GM12878 (cell line): ENCODE data around the gene BBS9. TPM values are rescaled to one million over a fixed set of nuclear protein-coding genes. Genes with fewer than 3 reads are reported as not detected.

Source experiments
- ATAC-seq: fragments of 200-7000 bp; cut with Tn5 transposase; 3 replicates; pipeline ENCODE4 v1.9.1; 2020; ENCODE audit warnings: mild to moderate bottlenecking, moderate library complexity
- BruUV-seq: library from RNA; stranded (reverse); fragments of 400-500 nt; replicated peaks from 2 replicates; lab custom pipeline; 2021; lab: Mats Ljungman, UMichigan
- CTCF ChIA-PET: fragments of 300-600 bp; sonication (Branson Sonifier 250); formaldehyde crosslinking; extraction: SDS; loops from one replicate; lab custom pipeline; 2021; ENCODE audit warnings: inconsistent platforms; lab: Yijun Ruan, JAX
- POLR2A ChIA-PET: fragments of 350-600 bp; formaldehyde crosslinking; extraction: SDS; loops from one replicate; lab custom pipeline; 2021; ENCODE audit warnings: inconsistent platforms; lab: Charles Lee
- RAD21 ChIA-PET: fragments of 300-600 bp; sonication (Branson Sonifier 250); formaldehyde crosslinking; loops from one replicate; lab custom pipeline; 2023; ENCODE audit warnings: antibody characterized with exemption; ENCODE audit not compliant: unreplicated experiment; lab: Charles Lee
- SMC1A ChIA-PET: fragments of 300-600 bp; sonication (Branson Sonifier 250); formaldehyde crosslinking; loops from one replicate; lab custom pipeline; 2023; ENCODE audit not compliant: unreplicated experiment, uncharacterized antibody; lab: Charles Lee
- DNase-seq: peaks from one replicate; pipeline ENCODE4 v3.0.0-alpha.2; 2011; ENCODE audit warnings: low read depth, low spot score
- FAIRE-seq: peaks from 3 replicates; lab custom pipeline; 2011; peaks lifted over from hg19 to GRCh38; lab: Jason Lieb, UNC
- H2AFZ ChIP-seq: 2 replicates; pipeline ENCODE4 v1.6.0; 2011; ENCODE audit warnings: low read depth, low read length, control low read depth; ENCODE audit not compliant: control insufficient read depth
- H3K27ac ChIP-seq: 2 replicates; pipeline ENCODE4 v1.5.1; 2011; ENCODE audit warnings: control low read depth; ENCODE audit not compliant: control insufficient read depth, insufficient read depth
- H3K27me3 ChIP-seq, 2 experiments: replicated peaks in 1 of 2; 2 replicates each; pipeline versions ENCODE4 v1.6.0 to v1.6.1; 2011; ENCODE audit warnings: low read length in 1 of 2; ENCODE audit not compliant: control insufficient read depth in 2 of 2, insufficient read depth in 2 of 2
- H3K36me3 ChIP-seq, 2 experiments: 2 replicates each; pipeline ENCODE4 v1.5.1; 2011; ENCODE audit warnings: low read length in 1 of 2; ENCODE audit not compliant: control insufficient read depth in 2 of 2, insufficient read depth in 2 of 2
- H3K4me1 ChIP-seq: 2 replicates; pipeline ENCODE4 v1.6.1; 2011; ENCODE audit warnings: mild to moderate bottlenecking, low read length, moderate library complexity, mixed read lengths; ENCODE audit not compliant: control insufficient read depth, insufficient read depth
- H3K4me2 ChIP-seq: 2 replicates; pipeline ENCODE4 v1.6.0; 2011; ENCODE audit warnings: control low read depth; ENCODE audit not compliant: control insufficient read depth, insufficient read depth
- H3K4me3 ChIP-seq: fragments of 200-600 bp; sonication (generic); 2 replicates; pipeline ENCODE4 v1.5.1; 2016
- H3K79me2 ChIP-seq: 2 replicates; pipeline ENCODE4 v1.6.0; 2011; ENCODE audit warnings: low read length; ENCODE audit not compliant: control insufficient read depth, insufficient read depth
- H3K9ac ChIP-seq: 2 replicates; pipeline ENCODE4 v1.8.0; 2011; ENCODE audit warnings: low read length, control low read depth, mixed read lengths; ENCODE audit not compliant: control insufficient read depth, insufficient read depth
- H3K9me3 ChIP-seq: replicated peaks from 3 replicates; pipeline ENCODE4 v1.5.1; 2011; ENCODE audit warnings: mild to moderate bottlenecking, low read length; ENCODE audit not compliant: control insufficient read depth, insufficient read depth
- H4K20me1 ChIP-seq: 2 replicates; pipeline ENCODE4 v1.6.0; 2011; ENCODE audit not compliant: control insufficient read depth, insufficient read depth
- CHD4 ChIP-seq: fragments of 200-600 bp; sonication (generic); IDR thresholded peaks from 2 replicates; pipeline ENCODE4 v1.6.1; 2016; ENCODE audit warnings: mild to moderate bottlenecking
- DPF2 ChIP-seq: fragments of 450-650 bp; IDR thresholded peaks from 2 replicates; pipeline ENCODE4 v1.6.1; 2017; ENCODE audit warnings: mild to moderate bottlenecking
- EED ChIP-seq: sonication (generic); IDR thresholded peaks from 2 replicates; pipeline ENCODE4 v1.6.1; 2016; ENCODE audit warnings: antibody characterized with exemption, low read depth
- GABPA ChIP-seq: IDR thresholded peaks from 2 replicates; pipeline ENCODE4 v1.6.1; 2014; ENCODE audit warnings: antibody characterized with exemption, low read depth, mild to moderate bottlenecking, inconsistent platforms
- HDAC2 ChIP-seq: fragments of 200-600 bp; sonication (generic); IDR thresholded peaks from 2 replicates; pipeline ENCODE4 v1.6.1; 2017
- HDGF ChIP-seq: fragments of 450-650 bp; IDR thresholded peaks from 2 replicates; pipeline ENCODE4 v1.6.1; 2016; ENCODE audit warnings: antibody characterized with exemption
- HSF1 ChIP-seq: fragments of 150-350 bp; IDR thresholded peaks from 2 replicates; pipeline ENCODE4 v1.6.1; 2014; ENCODE audit warnings: mild to moderate bottlenecking, low read depth, low read length
- MTA3 ChIP-seq: IDR thresholded peaks from 2 replicates; pipeline ENCODE4 v1.6.1; 2012; ENCODE audit warnings: low read length, inconsistent platforms, borderline replicate concordance
- MXI1 ChIP-seq: fragments of 150-350 bp; IDR thresholded peaks from 2 replicates; pipeline ENCODE4 v1.6.1; 2011; ENCODE audit warnings: low read depth, mild to moderate bottlenecking, inconsistent platforms, low read length, improper control_type of control experiment
- POLR2AphosphoS2 ChIP-seq: IDR thresholded peaks from 2 replicates; pipeline ENCODE4 v1.6.1; 2011; ENCODE audit warnings: low read depth, mild to moderate bottlenecking, low read length, improper control_type of control experiment, moderate library complexity
- PRDM15 ChIP-seq: fragments of 450-650 bp; formaldehyde crosslinking; IDR thresholded peaks from 2 replicates; pipeline ENCODE4 v1.4.0; 2020; ENCODE audit warnings: mild to moderate bottlenecking, moderate library complexity
- SIN3A ChIP-seq: IDR thresholded peaks from 2 replicates; pipeline ENCODE4 v1.6.1; 2012; ENCODE audit warnings: low read depth, low read length, improper control_type of control experiment
- SMAD1 ChIP-seq: fragments of 450-650 bp; IDR thresholded peaks from 2 replicates; pipeline ENCODE4 v1.6.1; 2018; ENCODE audit warnings: mild to moderate bottlenecking, low read depth; ENCODE audit not compliant: partially characterized antibody
- SREBF1 ChIP-seq: IDR thresholded peaks from 2 replicates; pipeline ENCODE4 v1.6.1; 2012; ENCODE audit warnings: mild to moderate bottlenecking, low read length
- TCF7 ChIP-seq: IDR thresholded peaks from 2 replicates; pipeline ENCODE4 v1.6.1; 2014; ENCODE audit warnings: antibody characterized with exemption, borderline replicate concordance
- ZBTB40 ChIP-seq: fragments of 450-650 bp; IDR thresholded peaks from 2 replicates; pipeline ENCODE4 v1.6.1; 2016; ENCODE audit warnings: mild to moderate bottlenecking, moderate library complexity, borderline replicate concordance
- ZSCAN29 ChIP-seq: fragments of 450-650 bp; IDR thresholded peaks from 2 replicates; pipeline ENCODE4 v1.6.1; 2017; ENCODE audit warnings: mild to moderate bottlenecking, moderate library complexity
- WGBS: methylation state at CpG from one replicate; pipeline ENCODE4 v1.1.6; 2016; ENCODE audit warnings: low lambda C conversion rate; ENCODE audit not compliant: insufficient replicate concordance, insufficient coverage; ENCODE audit errors: missing lambda C conversion rate; 5-methylcytosine and 5-hydroxymethylcytosine counted together
- in situ Hi-C: fragments of 300-500 bp; cut with MboI; formaldehyde crosslinking; loops from 9 replicates; pipeline ENCODE4 v1.14.3; 2018; ENCODE audit warnings: mixed read lengths
- intact Hi-C: fragments of 100-400 bp; cut with micrococcal nuclease; formaldehyde crosslinking; loops from one replicate; pipeline ENCODE4 v1.14.2; 2022; ENCODE audit not compliant: unreplicated experiment
- polyA plus RNA-seq, 11 experiments: library from polyadenylated mRNA; depleted of rRNA in 4 of 11; unstranded in 6 of 11; stranded (reverse) in 5 of 11; fragments of >200 nt; fragmentation: Nextera tagmentation in 4 of 11; fragmentation: Illumina TruSeq in 1 of 11; extraction: Ambion mirVana in 4 of 11; extraction: Trizol in 1 of 11; gene quantifications; 1 replicate in 1 of 11; 2 replicates in 10 of 11; pipeline versions ENCODE4 v1.2.1 to v1.2.3, GENCODE V29; 2011 to 2016; ENCODE audit warnings: inconsistent platforms in 2 of 11, missing spikeins in 2 of 11, low read depth in 1 of 11
- total RNA-seq, 4 experiments: library from RNA; depleted of rRNA in 3 of 4; stranded (reverse); fragments of >200 nt in 3 of 4; fragmentation: Illumina TruSeq in 1 of 4; extraction: Trizol in 1 of 4; gene quantifications; 2 replicates each; pipeline versions ENCODE4 v1.2.1 to v1.2.3, GENCODE V29; 2013 to 2021

BBS9 gene
- total and polyA plus RNA-seq, 10 of the 15 experiments (the other 5 are each of a cell fraction or from before 2014, with no cell fraction given) = 1.2 to 5.6 (median 2.3) TPM

GRCh38 chr7:33449847-33450246 is 320.5 kb downstream of the BBS9 start:
- intact Hi-C loops (loop anchor here (10.0 kb wide), 1 partner anchor 295 kb away; no protein-coding TSS in a partner anchor), in situ Hi-C loops (no loop called here)
- H2AFZ ChIP-seq = no peak overlapping the region
- ChIA-PET SMC1A (interaction anchor here (1.5 kb wide), 1 partner anchor 26 kb away, joined by 3 read pairs; no protein-coding TSS in a partner anchor), CTCF (interaction anchor here (2.1 kb wide), 1 partner anchor 8 kb away, joined by 7 read pairs; no protein-coding TSS in a partner anchor), POLR2A (no interaction called here), RAD21 (no interaction called here)
- no peaks in the 10 kb centered on the region for H3K9me3 ChIP-seq
- no peaks in the 10 kb centered on the region for H3K79me2 ChIP-seq
- H3K27me3 ChIP-seq = no peaks in the 10 kb centered on the region
- no peak for FAIRE-seq
- DNase-seq = no peak
- H3K4me2 ChIP-seq = no peak overlapping the region
- H4K20me1 ChIP-seq = no peaks in the 10 kb centered on the region
- H3K9ac ChIP-seq = no peak overlapping the region
- no peaks in the 10 kb centered on the region for H3K4me1 ChIP-seq
- H3K27ac ChIP-seq = no peak overlapping the region
- ATAC-seq = no peak
- H3K4me3 ChIP-seq = no peak overlapping the region
- BruUV-seq = no TSS peak
- WGBS = 41% methylated on average over 5 of the region's 5 CpGs
- no peaks in the 10 kb centered on the region for H3K36me3 ChIP-seq
- no peak for TF ChIP-seq HSF1
- no peak for TF ChIP-seq PRDM15 (CRISPR knock-in tag)
- TF ChIP-seq ZBTB40 = no peak
- no peak for TF ChIP-seq ZSCAN29
- no peak for TF ChIP-seq TCF7
- no peak for TF ChIP-seq SIN3A
- no peak for TF ChIP-seq DPF2
- TF ChIP-seq SREBF1 = no peak
- TF ChIP-seq GABPA = no peak
- TF ChIP-seq MTA3 = no peak
- no peak for TF ChIP-seq SMAD1
- TF ChIP-seq MXI1 = no peak
- TF ChIP-seq POLR2AphosphoS2 = no peak
- TF ChIP-seq HDAC2 = no peak
- no peak for TF ChIP-seq EED
- TF ChIP-seq CHD4 = no peak
- TF ChIP-seq HDGF = no peak
